Spleen (tissue), 11 donors: Measurements from ENCODE around the gene PROM1. TPM values are rescaled to one million over a fixed set of nuclear protein-coding genes. Genes with fewer than 3 reads are reported as not detected.

Source experiments
- DNase-seq: peaks from one replicate; pipeline ENCODE4 v3.0.0-alpha.2; 2020
- H3K27ac ChIP-seq, 8 donors: fragments of 200-600 bp; sonication (generic) in 7 of 8; 1 replicate in 4 of 8; 2 replicates in 4 of 8; pipeline versions ENCODE4 v1.5.0 to v1.8.0; 2016 to 2021; ENCODE audit warnings: inconsistent platforms in 4 of 8, mild to moderate bottlenecking in 4 of 8, moderate library complexity in 1 of 8
- H3K27me3 ChIP-seq, 7 donors: fragments of 200-600 bp; sonication (generic) in 6 of 7; replicated peaks in 1 of 7; 1 replicate in 4 of 7; 2 replicates in 3 of 7; pipeline versions ENCODE4 v1.5.0 to v1.8.0; 2016 to 2021; ENCODE audit warnings: inconsistent platforms in 3 of 7, mild to moderate bottlenecking in 1 of 7
- H3K36me3 ChIP-seq, 6 donors: fragments of 200-600 bp; sonication (generic) in 5 of 6; 1 replicate in 4 of 6; 2 replicates in 2 of 6; pipeline versions ENCODE4 v1.5.0 to v1.8.0; 2016 to 2021; ENCODE audit warnings: inconsistent platforms in 2 of 6
- H3K4me1 ChIP-seq, 6 donors: fragments of 200-600 bp; sonication (generic) in 5 of 6; 1 replicate in 3 of 6; 2 replicates in 3 of 6; pipeline versions ENCODE4 v1.5.0 to v1.8.0; 2016 to 2021; ENCODE audit warnings: inconsistent platforms in 3 of 6
- H3K4me3 ChIP-seq, 8 donors: fragments of 200-600 bp; sonication (generic) in 7 of 8; 1 replicate in 4 of 8; 2 replicates in 4 of 8; pipeline versions ENCODE4 v1.5.0 to v1.8.0; 2016 to 2021; ENCODE audit warnings: inconsistent platforms in 4 of 8, mild to moderate bottlenecking in 4 of 8, moderate library complexity in 2 of 8
- H3K9me3 ChIP-seq, 8 donors: fragments of 200-600 bp; sonication (generic) in 7 of 8; 1 replicate in 4 of 8; 2 replicates in 4 of 8; pipeline versions ENCODE4 v1.5.0 to v1.8.0; 2016 to 2021; ENCODE audit warnings: inconsistent platforms in 4 of 8
- CTCF ChIP-seq, 11 experiments: fragments of 200-600 bp in 7 of 11; fragments of 450-650 bp in 4 of 11; sonication (generic) in 4 of 11; IDR thresholded peaks in 8 of 11; conservative IDR thresholded peaks in 3 of 11; 1 replicate in 7 of 11; 2 replicates in 4 of 11; pipeline versions ENCODE4 v1.4.0 to v1.8.0; 2016 to 2021; ENCODE audit warnings: antibody characterized with exemption in 11 of 11, inconsistent platforms in 4 of 11, mild to moderate bottlenecking in 1 of 11
- POLR2A ChIP-seq, 3 donors: fragments of 450-650 bp; IDR thresholded peaks; one replicate each; pipeline ENCODE4 v1.5.1; 2017; ENCODE audit warnings: antibody characterized with exemption in 3 of 3, mild to moderate bottlenecking in 1 of 3
- POLR2AphosphoS5 ChIP-seq, 3 donors: sonication (generic); formaldehyde crosslinking; IDR thresholded peaks; one replicate each; pipeline ENCODE4 v1.5.1; 2017; ENCODE audit warnings: antibody characterized with exemption in 3 of 3
- WGBS, 5 donors: extraction: QIAGEN DNeasy Blood & Tissue Kit in 3 of 5; methylation state at CpG; one replicate each; pipeline versions ENCODE4 v1.1.5 to v1.1.7; 2013 to 2018; 5-methylcytosine and 5-hydroxymethylcytosine counted together
- intact Hi-C: fragments of 100-400 bp; cut with DNase I; formaldehyde crosslinking; loops from one replicate; pipeline ENCODE4 v1.15.0; 2023; ENCODE audit warnings: low total_unique reads
- polyA plus RNA-seq, 3 donors: library from polyadenylated mRNA; stranded (reverse); fragments of 200-250 nt; gene quantifications; one replicate each; pipeline ENCODE4 v1.2.1, GENCODE V29; 2013
- total RNA-seq, 7 donors: library from RNA; depleted of rRNA in 3 of 7; stranded (reverse); fragments of >200 nt in 3 of 7; fragmentation: NEBNext Ultra II Directional in 4 of 7; extraction: Animal tissue kit (Norgen Biotek cat#: 25700) in 4 of 7; gene quantifications; one replicate each; pipeline versions ENCODE4 v1.1.0 to v1.2.1, GENCODE V29; 2016 to 2021
- donor health status: healthy with polysubstance abuse.
- donor health status: DM: no; HTN: no; CAD: no; lungs with moderate emphysema.
- donor health status: DM: no; HTN: no; CAD: no.
- donor health status: Bipolar disorder and iron deficiency.
- donor health status: healthy.
- donor health status: DM: no; HTN: no; CAD: no.
- donor health status: DM: yes; HTN: yes; CAD: no.

PROM1 gene
- total and polyA plus RNA-seq, 10 donors, result 0.15 to 4.6 (median 0.93) TPM

- 79 to 97% (median 90%) methylated on average over 2 of the region's 2 CpGs for WGBS, 5 donors
- H3K4me1 ChIP-seq, result peaks cover 14 to 30% (median 22%) of the 10 kb centered on the region in 6 donors
- H3K27ac ChIP-seq, result no peak overlapping the region
- H3K9me3 ChIP-seq, result peaks cover 0 to 9% (median 0%) of the 10 kb centered on the region in 8 donors
- TF ChIP-seq POLR2A (IDR thresholded peaks at IDR 0.05) (no peak), CTCF (IDR thresholded peaks at IDR 0.05 in 8 of 11, conservative IDR thresholded peaks at IDR 0.05 in 3 of 11) (no peak), POLR2AphosphoS5 (IDR thresholded peaks at IDR 0.05) (no peak)
- H3K27me3 ChIP-seq, result peaks cover 0 to 62% (median 41%) of the 10 kb centered on the region in 7 donors
- H3K4me3 ChIP-seq, result no peak overlapping the region
- intact Hi-C loops, result no loop called here
- H3K36me3 ChIP-seq, result no peaks in the 10 kb centered on the region
- DNase-seq, result no peak
Observed at GRCh38 chr4:16085822-16086221, 2.0 kb upstream of the PROM1 start.

DNA sequence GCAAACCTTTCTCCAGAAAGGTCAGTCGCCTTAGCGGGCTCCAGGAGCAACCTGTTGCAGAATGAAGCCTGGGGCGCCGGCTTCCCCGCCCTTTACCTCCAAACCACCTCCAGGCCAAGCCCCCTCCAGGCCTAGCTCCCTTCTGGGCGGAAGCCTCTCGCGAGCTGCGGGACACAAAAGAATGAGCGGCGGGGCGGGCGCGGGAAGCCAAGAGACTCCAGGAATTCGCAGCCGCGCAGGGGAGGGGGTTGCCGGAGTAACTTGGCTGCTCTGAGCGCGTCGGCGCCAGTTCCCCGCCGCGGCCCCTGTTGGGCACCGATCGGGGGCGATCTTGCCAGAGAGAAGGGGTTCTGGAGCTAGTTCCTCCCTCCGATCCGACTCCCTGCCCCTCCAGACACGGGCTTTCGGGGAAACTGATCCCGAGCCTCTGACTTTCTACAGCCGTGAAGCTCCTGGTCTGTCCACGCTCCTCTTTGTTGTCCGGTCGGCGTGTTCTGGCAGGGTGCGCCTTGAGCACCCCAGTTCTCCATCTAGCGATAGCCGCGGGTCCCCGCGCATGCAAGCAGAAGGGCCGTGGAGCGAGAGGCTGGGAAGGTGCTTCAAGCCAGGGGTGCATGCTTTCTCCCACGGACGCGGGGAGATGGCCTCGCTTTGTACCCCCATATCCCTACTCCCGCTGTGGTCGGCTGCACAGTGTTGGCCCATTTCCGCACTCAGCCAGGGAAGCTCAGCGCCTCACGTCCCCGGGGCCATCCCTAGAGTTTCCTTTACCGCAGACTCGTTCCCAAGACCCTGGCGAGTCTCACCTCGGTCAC is 1.2 kb downstream of the PROM1 start:
- peak; percentile 79 for DNase-seq
- Histone ChIP-seq H3K27me3 (peaks cover 0 to 84% (median 49%) of the 10 kb centered on the region in 7 donors), H3K36me3 (no peaks in the 10 kb centered on the region), H3K4me3 (peak overlapping the region in 7 of 8 donors; percentile 32 to 66 (median 44)), H3K4me1 (peaks cover 14 to 30% (median 22%) of the 10 kb centered on the region in 6 donors), H3K9me3 (peaks cover 0 to 9% (median 0%) of the 10 kb centered on the region in 8 donors), H3K27ac (no peak overlapping the region)
- 1 to 3% (median 1%) methylated on average over 46 to 60 of the region's 60 CpGs for WGBS, 5 donors
- TF ChIP-seq POLR2AphosphoS5 (IDR thresholded peaks at IDR 0.05) (no peak), POLR2A (IDR thresholded peaks at IDR 0.05) (no peak), CTCF (IDR thresholded peaks at IDR 0.05 in 8 of 11, conservative IDR thresholded peaks at IDR 0.05 in 3 of 11) (no peak)
- intact Hi-C loops, result no loop called here

GRCh38 chr4:16082041-16082425 is 1.8 kb downstream of the PROM1 start:
- Histone ChIP-seq H3K9me3 (peaks cover 0 to 9% (median 0%) of the 10 kb centered on the region in 8 donors), H3K27me3 (peaks cover 0 to 82% (median 49%) of the 10 kb centered on the region in 7 donors), H3K4me3 (peak overlapping the region in 6 of 8 donors; percentile 32 to 66 (median 44)), H3K36me3 (no peaks in the 10 kb centered on the region), H3K27ac (no peak overlapping the region), H3K4me1 (peaks cover 14 to 30% (median 22%) of the 10 kb centered on the region in 6 donors)
- DNase-seq, result no peak
- no peak for TF ChIP-seq POLR2AphosphoS5 (IDR thresholded peaks at IDR 0.05)
- no peak for TF ChIP-seq POLR2A (IDR thresholded peaks at IDR 0.05)
- TF ChIP-seq CTCF (IDR thresholded peaks at IDR 0.05 in 8 of 11, conservative IDR thresholded peaks at IDR 0.05 in 3 of 11), result no peak
- WGBS, 5 donors, result 5 to 15% (median 7%) methylated on average over 17 of the region's 17 CpGs
- intact Hi-C loops, result no loop called here

GRCh38 chr4:16079046-16079445 is 4.8 kb downstream of the PROM1 start:
- intact Hi-C loops, result no loop called here
- Histone ChIP-seq H3K9me3 (no peaks in the 10 kb centered on the region), H3K4me3 (no peak overlapping the region), H3K27me3 (peaks cover 0 to 61% (median 35%) of the 10 kb centered on the region in 7 donors), H3K36me3 (no peaks in the 10 kb centered on the region), H3K27ac (no peak overlapping the region), H3K4me1 (peaks cover 14 to 27% (median 22%) of the 10 kb centered on the region in 6 donors)
- no peak for DNase-seq
- 32 to 46% (median 33%) methylated on average over 1 of the region's 1 CpG for WGBS, 5 donors
- TF ChIP-seq POLR2AphosphoS5 (IDR thresholded peaks at IDR 0.05), result no peak
- no peak for TF ChIP-seq POLR2A (IDR thresholded peaks at IDR 0.05)
- no peak for TF ChIP-seq CTCF (IDR thresholded peaks at IDR 0.05 in 8 of 11, conservative IDR thresholded peaks at IDR 0.05 in 3 of 11)
